Inflammatory macrophage treated with lipopolysaccharide for 4 hours (primary cell): Measurements from ENCODE around the gene SMAP1.

ENCODE experiments used
- DNase-seq: peaks from one replicate; pipeline ENCODE4 v3.0.0-alpha.2; 2020

The SMAP1 gene

GRCh38 chr6:70684794-70685493, 17.3 kb downstream of the SMAP1 start:
- no peak for DNase-seq

GRCh38 chr6:70685494-70686180, 18.0 kb downstream of the SMAP1 start:
- DNase-seq: no peak

- peak; percentile 56 for DNase-seq
Observed at GRCh38 chr6:70686548-70687133, 19.0 kb downstream of the SMAP1 start.

- no peak for DNase-seq
Observed at GRCh38 chr6:70693887-70694286, 26.2 kb downstream of the SMAP1 start.

GRCh38 chr6:70694371-70694770, 26.7 kb downstream of the SMAP1 start:
- DNase-seq: no peak

DNA sequence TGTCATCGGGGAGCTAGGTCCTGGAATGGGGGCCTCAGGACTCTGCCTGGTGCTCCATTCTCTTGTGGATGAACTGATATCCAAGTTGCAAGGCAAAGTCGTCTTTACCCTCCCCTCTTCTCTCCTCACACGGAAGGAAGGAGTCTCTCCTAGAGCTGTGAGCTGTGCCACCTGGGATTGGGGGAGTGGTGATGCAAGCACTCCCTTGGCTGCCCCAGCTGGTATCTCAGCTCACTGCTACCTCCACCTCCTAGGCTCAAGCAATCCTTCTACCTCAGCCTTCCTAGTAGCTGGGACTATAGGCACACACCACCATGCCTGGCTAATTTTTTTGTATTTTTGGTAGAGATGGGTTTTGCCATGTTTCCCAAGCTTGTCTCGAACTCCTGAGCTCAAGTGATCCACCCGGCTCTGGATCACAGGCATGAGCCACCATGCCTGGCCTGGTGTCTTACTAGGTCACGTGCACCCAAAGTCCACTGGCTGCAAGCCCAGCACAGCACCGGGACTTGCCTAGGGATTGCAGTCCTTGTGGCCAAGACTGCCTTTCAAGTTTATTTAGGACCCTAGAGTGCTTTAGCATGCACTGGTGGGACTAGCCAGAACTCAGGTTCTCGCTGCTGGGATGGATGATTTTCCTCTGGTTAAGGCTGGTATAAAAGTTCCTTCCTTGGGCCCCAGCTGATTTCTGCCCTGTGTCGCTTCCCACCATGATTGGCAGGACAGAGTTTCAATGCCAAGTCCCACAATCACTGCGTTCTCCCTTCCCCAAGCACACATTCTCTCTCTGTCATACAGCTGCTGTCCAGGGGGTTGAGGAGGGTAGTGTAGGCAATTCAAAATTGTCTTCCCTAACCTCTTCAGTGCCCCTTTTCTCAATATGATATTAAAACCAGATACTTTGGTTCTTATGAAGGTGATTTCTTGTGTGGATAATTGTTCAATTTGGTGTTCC, 33.5 kb downstream of the SMAP1 start:
- no peak for DNase-seq

GRCh38 chr6:70705772-70706171, 38.1 kb downstream of the SMAP1 start:
- no peak for DNase-seq

DNA sequence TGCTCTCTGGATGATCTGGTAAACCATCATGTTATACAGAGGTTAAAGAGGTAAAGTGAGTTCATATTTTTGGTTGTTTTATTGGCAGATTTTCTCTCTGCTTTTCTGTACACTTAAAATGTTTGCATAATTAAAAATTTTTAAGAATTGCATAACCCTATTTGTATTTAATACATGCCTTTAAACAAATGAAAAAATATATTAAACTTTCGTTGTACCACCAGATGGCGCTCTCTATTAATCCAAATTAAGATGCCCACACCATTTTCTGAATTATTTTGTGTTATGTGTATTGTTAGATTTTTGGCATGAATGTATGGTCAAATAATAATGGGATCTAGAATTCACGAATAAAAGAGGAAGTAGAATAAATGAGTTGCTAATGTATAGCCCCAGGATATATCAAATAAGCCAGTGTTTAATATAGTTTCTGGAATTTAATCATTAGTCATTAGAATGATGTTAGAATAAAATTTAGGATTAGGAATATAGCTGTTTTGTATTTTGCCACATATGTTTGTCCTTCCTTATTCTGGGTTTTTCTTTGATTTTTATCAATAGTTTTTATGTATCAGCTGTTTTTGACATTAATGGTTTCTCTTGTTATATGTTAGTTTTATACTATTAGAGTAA, 38.9 kb downstream of the SMAP1 start:
- DNase-seq: peak; percentile 66

DNA sequence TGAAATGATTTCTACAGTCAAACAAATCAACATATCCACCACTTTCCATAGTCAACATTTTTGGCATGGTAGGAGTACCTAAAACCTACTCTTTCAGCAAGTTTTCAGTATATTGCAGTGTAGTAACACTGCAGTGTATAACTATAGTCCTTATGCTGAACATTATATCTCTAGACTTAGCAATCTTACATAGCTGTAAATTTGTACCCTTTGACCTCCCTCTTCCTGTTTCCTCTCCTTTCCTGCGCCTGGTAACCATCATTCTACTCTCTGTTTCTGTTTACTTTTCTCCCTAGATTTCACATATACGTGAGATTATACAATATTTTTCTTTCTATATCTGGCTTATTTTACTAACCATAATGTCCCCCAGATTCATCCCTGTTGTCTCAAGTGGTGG, 40.2 kb downstream of the SMAP1 start:
- no peak for DNase-seq

GRCh38 chr6:70708448-70708847, 40.8 kb downstream of the SMAP1 start:
- DNase-seq: no peak

GRCh38 chr6:70709826-70710225, 42.1 kb downstream of the SMAP1 start:
- peak; percentile 81 for DNase-seq

- DNase-seq: no peak
Observed at GRCh38 chr6:70714716-70715257, 47.1 kb downstream of the SMAP1 start.

GRCh38 chr6:70717038-70717801, 49.5 kb downstream of the SMAP1 start:
- DNase-seq: peak; percentile 30

DNA sequence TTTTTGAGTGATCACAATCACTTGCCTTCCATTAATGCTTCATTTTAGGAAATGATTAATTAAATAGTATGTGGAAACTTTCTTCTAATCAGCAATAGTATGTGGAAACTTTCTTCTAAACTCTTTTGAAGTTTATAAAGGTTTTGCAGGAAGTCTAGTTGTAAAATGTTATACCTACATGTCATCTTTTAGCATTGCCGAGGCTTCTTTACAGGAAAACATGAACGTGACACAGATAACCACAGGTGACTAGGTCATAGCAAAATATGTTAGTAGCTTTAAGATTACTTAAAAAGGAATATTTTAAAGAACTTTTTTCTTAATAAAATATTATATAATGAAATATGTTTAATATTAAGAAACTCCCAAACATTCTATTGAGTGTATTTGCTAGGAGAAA, 56.8 kb downstream of the SMAP1 start:
- DNase-seq: no peak

- DNase-seq: peak; percentile 87
Observed at GRCh38 chr6:70725817-70726415, 58.2 kb downstream of the SMAP1 start.

GRCh38 chr6:70734381-70734780, 66.7 kb downstream of the SMAP1 start:
- DNase-seq: no peak

DNA sequence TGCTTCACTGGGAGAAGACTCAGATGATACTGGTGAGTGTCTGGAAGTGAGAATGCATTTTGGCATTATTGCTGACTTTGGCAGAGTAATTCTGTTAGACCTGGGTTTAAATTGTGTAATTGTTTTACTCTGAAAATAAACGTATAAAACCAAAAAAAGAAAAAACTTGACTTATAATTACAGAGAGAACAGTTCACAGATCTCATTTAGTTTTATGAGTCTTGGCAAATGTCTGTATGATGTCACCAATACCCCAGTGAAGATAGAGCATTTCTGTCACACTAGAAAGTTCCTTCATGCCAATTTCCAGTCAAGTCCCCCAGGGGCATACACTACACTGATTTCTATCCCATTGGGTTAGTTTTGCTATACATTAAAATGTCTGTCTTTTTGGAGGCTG, 67.3 kb downstream of the SMAP1 start:
- DNase-seq: no peak

- no peak for DNase-seq
Observed at GRCh38 chr6:70735513-70735912, 67.8 kb downstream of the SMAP1 start.

DNA sequence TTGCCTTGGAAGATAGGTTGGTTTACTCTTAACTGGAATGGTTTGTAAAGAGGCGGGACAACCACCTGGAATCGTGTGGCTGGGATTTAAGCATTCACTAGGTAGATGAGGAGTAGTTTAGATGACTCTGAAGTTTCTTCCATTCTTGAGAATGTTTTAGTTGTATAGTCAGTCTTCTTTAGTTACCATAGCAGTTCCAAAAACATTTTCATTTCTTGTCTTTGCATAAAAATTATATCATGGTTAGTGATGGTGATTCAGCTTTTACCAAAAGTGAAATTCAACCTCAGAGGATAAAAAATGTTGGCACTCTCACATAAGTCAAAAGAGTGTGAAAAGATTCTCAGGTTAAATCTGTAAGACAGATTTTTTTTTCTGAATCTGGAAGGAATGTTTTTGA, 70.3 kb downstream of the SMAP1 start:
- no peak for DNase-seq

DNA sequence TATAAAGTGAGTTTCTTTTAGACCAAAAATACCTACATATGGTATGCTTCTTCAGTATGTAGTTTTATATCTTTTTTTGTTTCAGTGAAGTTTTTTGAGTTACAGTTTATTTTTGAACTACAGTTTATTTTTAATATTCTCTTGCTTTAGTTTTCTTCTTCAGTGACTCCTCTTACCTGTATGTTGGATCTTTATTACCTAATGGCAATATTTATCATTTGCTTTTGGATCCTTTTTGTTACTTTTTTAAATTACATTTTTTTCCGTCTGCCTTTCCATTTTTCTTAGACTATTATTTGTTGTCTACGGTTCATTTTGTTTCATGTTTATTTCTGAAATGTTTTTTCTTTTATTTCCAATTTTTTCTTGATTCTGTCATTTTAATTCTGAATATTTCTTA, 71.9 kb downstream of the SMAP1 start:
- no peak for DNase-seq

- DNase-seq: peak; percentile 73
Observed at GRCh38 chr6:70740746-70741145, 73.1 kb downstream of the SMAP1 start.
